Neural crest cell (in vitro differentiated cells): ENCODE results near the gene SMIM23. TPM values are rescaled to one million over a fixed set of nuclear protein-coding genes. Genes with fewer than 3 reads are reported as not detected.

Experiments
- DNase-seq: peaks from one replicate; pipeline ENCODE4 v3.0.0; 2021; ENCODE audit warnings: low read depth, mixed read lengths, low spot score
- H3K27ac Mint-ChIP-seq: one replicate; pipeline ENCODE4 v1.8.0; 2021; ENCODE audit warnings: mild to moderate bottlenecking, mixed read lengths; ENCODE audit not compliant: unreplicated experiment
- H3K27me3 Mint-ChIP-seq: 2 replicates; pipeline ENCODE4 v1.8.0; 2021; ENCODE audit warnings: low read depth, mild to moderate bottlenecking, mixed read lengths
- H3K36me3 Mint-ChIP-seq: 2 replicates; pipeline ENCODE4 v1.8.0; 2021; ENCODE audit warnings: low read depth, mild to moderate bottlenecking, mixed read lengths
- H3K4me1 Mint-ChIP-seq: 2 replicates; pipeline ENCODE4 v1.8.0; 2021; ENCODE audit warnings: mixed read lengths
- H3K4me3 Mint-ChIP-seq: one replicate; pipeline ENCODE4 v1.8.0; 2021; ENCODE audit warnings: mild to moderate bottlenecking, mixed read lengths
- H3K9me3 Mint-ChIP-seq: 2 replicates; pipeline ENCODE4 v1.8.0; 2021; ENCODE audit warnings: mixed read lengths
- total RNA-seq: library from RNA; stranded (reverse); gene quantifications from 2 replicates; pipeline ENCODE4 v1.2.1, GENCODE V29; 2021
- TF ChIP-seq, protein P1 (sequence below): fragments of 200-600 bp; sonication (generic); conservative IDR thresholded peaks from 2 replicates; pipeline ENCODE4 v1.5.0; 2021; ENCODE audit warnings: antibody characterized with exemption, mild to moderate bottlenecking

Gene SMIM23
- total RNA-seq, 1 donor from 2014 or later, result not detected

DNA sequence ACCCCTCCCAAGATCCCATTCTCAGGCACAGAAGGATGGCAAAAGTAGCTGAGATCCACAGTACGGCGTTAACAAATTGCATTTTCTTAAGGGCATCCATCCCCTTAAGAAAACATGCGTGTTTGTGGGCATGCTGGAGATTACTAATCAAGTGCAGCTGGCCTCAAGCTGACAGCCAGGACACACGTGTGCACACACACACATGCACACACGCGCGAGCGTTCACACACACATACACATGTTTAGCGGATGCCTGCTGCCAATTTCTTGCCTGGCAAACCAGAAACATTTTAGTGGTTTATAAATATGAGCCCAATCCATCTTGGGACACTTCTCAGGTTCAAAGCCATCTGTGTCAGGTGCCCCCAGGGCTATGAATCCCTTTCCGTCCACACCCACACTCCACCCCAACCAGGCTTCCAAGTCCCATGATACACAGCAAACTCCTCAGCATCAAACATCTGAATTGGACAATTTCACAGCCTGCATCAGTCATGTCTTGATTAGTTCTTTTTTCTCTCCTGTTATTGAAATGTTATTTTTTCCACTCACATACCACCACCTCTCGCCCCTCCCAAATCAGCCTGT, 23.5 kb upstream of the SMIM23 start:
- TF ChIP-seq, protein P1, sequence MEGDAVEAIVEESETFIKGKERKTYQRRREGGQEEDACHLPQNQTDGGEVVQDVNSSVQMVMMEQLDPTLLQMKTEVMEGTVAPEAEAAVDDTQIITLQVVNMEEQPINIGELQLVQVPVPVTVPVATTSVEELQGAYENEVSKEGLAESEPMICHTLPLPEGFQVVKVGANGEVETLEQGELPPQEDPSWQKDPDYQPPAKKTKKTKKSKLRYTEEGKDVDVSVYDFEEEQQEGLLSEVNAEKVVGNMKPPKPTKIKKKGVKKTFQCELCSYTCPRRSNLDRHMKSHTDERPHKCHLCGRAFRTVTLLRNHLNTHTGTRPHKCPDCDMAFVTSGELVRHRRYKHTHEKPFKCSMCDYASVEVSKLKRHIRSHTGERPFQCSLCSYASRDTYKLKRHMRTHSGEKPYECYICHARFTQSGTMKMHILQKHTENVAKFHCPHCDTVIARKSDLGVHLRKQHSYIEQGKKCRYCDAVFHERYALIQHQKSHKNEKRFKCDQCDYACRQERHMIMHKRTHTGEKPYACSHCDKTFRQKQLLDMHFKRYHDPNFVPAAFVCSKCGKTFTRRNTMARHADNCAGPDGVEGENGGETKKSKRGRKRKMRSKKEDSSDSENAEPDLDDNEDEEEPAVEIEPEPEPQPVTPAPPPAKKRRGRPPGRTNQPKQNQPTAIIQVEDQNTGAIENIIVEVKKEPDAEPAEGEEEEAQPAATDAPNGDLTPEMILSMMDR, result no peak
- peaks cover 2% of the 10 kb centered on the region for H3K9me3 Mint-ChIP-seq
- no peaks in the 10 kb centered on the region for H3K27me3 Mint-ChIP-seq
- no peaks in the 10 kb centered on the region for H3K4me1 Mint-ChIP-seq
- no peak overlapping the region for H3K27ac Mint-ChIP-seq
- peaks cover 1% of the 10 kb centered on the region for H3K36me3 Mint-ChIP-seq
- DNase-seq, result no peak
- no peak overlapping the region for H3K4me3 Mint-ChIP-seq

DNA sequence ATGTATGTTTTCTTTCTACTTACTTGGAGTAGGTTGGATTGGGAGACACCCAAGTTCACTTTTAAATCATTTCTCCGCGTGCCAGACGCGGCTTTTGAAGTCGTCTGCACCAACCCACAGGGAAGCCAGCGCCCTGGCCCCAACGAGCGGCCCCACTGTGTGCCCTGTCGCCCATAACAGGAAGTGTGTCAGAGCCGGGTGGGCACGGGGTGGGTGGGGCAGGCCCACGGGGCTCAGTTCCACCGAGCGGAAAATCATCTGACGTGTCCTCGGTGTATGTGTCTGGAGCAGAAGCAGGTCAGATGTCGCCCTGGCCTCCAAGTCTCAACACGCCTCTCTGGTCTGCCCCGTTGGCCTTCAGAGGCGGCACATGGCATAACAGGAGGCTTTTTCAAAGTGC, 22.7 kb upstream of the SMIM23 start:
- peaks cover 2% of the 10 kb centered on the region for H3K36me3 Mint-ChIP-seq
- no peak overlapping the region for H3K4me3 Mint-ChIP-seq
- no peaks in the 10 kb centered on the region for H3K27me3 Mint-ChIP-seq
- peaks cover 2% of the 10 kb centered on the region for H3K9me3 Mint-ChIP-seq
- DNase-seq, result no peak
- TF ChIP-seq, protein P1, result no peak
- no peak overlapping the region for H3K27ac Mint-ChIP-seq
- no peaks in the 10 kb centered on the region for H3K4me1 Mint-ChIP-seq

DNA sequence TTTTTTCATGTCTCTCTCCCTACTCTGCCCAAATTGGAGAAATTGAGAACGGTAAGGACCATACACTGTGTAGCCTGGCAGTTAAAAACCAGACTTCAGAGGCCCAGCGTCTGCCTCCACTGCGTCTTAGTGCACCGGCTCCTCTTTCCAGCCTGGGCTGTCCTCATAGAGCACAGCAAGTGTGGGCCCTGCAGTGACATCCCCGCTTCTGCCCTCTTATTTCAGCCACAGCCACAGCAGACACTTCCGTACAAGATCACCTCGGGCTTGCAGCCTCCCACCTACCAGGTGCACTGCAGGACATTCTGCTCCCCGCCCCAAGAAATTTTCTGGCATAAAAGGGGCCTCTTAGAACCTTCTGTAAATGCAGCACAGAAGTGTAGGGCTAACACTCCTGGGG, 21.4 kb upstream of the SMIM23 start:
- no peak for DNase-seq
- peaks cover 5% of the 10 kb centered on the region for H3K9me3 Mint-ChIP-seq
- H3K36me3 Mint-ChIP-seq, result peaks cover 2% of the 10 kb centered on the region
- H3K27ac Mint-ChIP-seq, result no peak overlapping the region
- no peak overlapping the region for H3K4me3 Mint-ChIP-seq
- H3K27me3 Mint-ChIP-seq, result no peaks in the 10 kb centered on the region
- no peaks in the 10 kb centered on the region for H3K4me1 Mint-ChIP-seq
- TF ChIP-seq, protein P1, result no peak

DNA sequence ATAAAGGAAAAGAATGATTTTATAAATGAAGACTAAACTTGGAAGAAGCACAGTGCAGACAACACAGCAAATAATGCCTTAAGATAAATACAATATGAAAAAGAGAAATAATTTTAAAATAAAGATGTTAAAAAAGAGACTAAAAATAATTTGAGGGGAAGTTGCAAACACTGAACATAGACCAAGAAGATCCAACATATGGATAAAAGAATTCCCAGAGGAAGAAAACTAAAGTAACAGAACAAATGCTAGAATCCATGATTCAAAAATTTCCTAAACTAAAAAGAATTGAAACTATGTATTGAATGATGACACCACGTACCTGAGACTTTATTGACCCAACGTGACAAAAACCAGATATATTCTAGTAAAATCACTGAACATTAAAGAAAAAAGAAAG, 18.7 kb upstream of the SMIM23 start:
- TF ChIP-seq, protein P1, result no peak
- no peak overlapping the region for H3K4me3 Mint-ChIP-seq
- H3K9me3 Mint-ChIP-seq, result peaks cover 5% of the 10 kb centered on the region
- DNase-seq, result no peak
- no peaks in the 10 kb centered on the region for H3K27me3 Mint-ChIP-seq
- no peaks in the 10 kb centered on the region for H3K4me1 Mint-ChIP-seq
- peaks cover 2% of the 10 kb centered on the region for H3K36me3 Mint-ChIP-seq
- no peak overlapping the region for H3K27ac Mint-ChIP-seq

DNA sequence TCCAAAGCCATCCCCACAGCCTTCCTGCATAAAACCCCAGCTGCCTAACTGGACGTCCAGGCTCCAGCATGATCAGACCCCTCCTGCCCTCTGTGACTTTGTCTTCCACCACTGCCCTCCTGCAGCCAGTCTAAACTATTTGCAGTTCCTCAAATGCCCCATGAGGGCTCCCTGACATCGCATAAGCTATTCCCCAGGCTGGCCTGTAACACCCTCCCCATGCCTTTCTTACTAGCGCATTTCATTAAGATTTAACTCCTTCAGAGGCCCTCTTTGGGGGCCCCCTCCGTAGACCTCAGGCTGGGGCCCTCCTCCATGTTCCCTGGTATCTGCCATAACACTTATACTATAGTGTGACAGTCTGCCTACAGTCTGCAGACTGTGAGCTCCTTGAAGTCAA, 15.5 kb upstream of the SMIM23 start:
- no peak for DNase-seq
- peaks cover 2% of the 10 kb centered on the region for H3K36me3 Mint-ChIP-seq
- no peak overlapping the region for H3K4me3 Mint-ChIP-seq
- no peaks in the 10 kb centered on the region for H3K27me3 Mint-ChIP-seq
- H3K4me1 Mint-ChIP-seq, result no peaks in the 10 kb centered on the region
- no peak overlapping the region for H3K27ac Mint-ChIP-seq
- TF ChIP-seq, protein P1, result peak; percentile 15
- peaks cover 7% of the 10 kb centered on the region for H3K9me3 Mint-ChIP-seq
